ENCODE measurements around the gene FAM83C.

The FAM83C gene

DNA sequence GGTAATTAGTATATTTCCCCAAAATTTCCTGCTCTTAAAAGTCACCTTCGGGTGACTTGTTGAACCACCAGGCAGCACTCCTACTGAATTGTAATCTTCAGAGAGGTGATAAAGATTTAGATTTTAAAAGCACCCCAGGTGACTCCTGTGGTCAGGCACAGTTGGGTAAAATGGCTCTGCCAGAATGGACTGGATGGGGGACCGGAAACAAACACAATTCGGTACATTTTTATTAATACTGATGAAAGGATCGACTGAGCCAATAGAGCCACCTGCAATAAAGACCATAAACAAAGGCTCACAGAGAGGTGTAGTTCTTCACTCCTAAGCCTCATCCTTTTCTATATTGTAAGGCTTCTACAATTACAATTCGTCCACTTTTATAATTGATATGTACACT lies 19.6 kb upstream of the FAM83C start:
- in situ Hi-C loops (cut with MboI; ENCODE audit: low sequenced_read_pairs, unreplicated experiment), result no loop called here
- DNase-seq (ENCODE audit: low spot score), result no peak

DNA sequence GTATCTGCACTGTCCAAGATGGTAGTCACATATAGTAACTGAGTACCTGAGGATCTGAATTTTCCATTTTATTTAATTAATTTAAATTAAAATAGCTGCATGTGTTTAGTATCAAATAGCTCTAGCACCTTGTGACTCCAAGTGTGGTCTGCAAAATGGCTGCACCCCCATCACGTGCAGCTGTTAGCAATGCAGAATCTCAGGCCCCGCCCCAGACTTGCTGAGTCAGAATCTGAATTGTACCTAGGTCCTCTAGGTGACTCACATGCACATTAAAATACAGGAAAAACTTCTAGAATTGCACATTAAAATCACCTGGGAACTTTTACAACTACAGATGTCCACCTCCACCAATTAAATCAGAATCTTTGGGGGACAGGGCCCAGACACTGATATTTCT lies 19.2 kb upstream of the FAM83C start:
- TF ChIP-seq, protein P1, sequence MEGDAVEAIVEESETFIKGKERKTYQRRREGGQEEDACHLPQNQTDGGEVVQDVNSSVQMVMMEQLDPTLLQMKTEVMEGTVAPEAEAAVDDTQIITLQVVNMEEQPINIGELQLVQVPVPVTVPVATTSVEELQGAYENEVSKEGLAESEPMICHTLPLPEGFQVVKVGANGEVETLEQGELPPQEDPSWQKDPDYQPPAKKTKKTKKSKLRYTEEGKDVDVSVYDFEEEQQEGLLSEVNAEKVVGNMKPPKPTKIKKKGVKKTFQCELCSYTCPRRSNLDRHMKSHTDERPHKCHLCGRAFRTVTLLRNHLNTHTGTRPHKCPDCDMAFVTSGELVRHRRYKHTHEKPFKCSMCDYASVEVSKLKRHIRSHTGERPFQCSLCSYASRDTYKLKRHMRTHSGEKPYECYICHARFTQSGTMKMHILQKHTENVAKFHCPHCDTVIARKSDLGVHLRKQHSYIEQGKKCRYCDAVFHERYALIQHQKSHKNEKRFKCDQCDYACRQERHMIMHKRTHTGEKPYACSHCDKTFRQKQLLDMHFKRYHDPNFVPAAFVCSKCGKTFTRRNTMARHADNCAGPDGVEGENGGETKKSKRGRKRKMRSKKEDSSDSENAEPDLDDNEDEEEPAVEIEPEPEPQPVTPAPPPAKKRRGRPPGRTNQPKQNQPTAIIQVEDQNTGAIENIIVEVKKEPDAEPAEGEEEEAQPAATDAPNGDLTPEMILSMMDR (IDR thresholded peaks at IDR 0.05; ENCODE audit: borderline replicate concordance, control extremely low read depth, extremely low read depth, insufficient read depth, missing control alignments), result no peak
- DNase-seq (ENCODE audit: low spot score), result no peak
- in situ Hi-C loops (cut with MboI; ENCODE audit: low sequenced_read_pairs, unreplicated experiment), result no loop called here

More for the DNA sequence above, 19.6 kb upstream of the FAM83C start:
- TF ChIP-seq, protein P1 (IDR thresholded peaks at IDR 0.05; ENCODE audit: borderline replicate concordance, control extremely low read depth, extremely low read depth, insufficient read depth, missing control alignments), result no peak

DNA sequence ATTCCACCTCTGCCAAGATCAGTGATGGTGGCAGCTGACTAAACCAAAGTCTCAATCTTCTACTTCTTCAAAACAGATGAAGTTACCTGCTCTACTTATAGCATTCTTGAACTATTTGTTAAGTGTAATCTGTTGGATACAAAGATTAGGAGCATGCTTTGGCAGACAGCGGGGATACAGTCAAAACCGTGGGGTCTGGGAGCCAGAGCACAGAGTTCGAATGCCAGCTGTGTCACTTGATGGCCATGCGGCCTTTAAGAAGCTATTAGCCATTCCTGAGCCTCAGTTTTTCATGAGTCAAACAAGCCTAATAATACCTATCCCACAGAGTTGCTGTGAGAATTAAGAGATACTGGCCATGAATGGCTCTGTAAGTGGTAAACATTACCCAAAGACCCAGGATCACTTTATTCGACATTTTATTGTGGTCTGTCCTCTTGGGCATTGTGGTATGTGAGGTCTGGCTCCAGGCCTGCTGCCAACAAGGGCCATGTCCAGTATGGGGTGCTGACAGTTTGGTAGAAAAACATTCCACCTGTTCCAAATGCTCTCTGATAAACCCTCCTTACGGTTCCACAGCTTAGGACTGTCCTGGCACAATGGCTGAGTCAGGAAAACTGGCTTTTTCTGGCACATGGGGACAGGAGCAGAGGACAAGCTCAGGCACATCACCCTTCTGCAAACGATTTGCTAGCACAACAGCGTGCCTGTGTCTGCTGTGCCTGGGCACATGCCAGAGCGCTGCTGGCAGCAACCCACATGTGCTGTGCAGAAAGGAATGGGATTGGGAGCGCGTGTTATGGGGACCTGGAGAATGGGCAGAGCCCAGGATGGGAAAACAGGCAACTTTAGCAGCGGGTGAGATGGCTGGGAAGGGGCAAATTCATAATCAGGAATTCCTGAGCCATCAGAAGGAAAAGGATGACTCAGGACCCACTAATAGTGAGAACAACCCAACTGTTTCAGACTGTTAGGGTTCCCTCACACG lies 15.7 kb upstream of the FAM83C start:
- DNase-seq (ENCODE audit: low spot score), result no peak
- in situ Hi-C loops (cut with MboI; ENCODE audit: low sequenced_read_pairs, unreplicated experiment), result loop anchor here (10.0 kb wide), 1 partner anchor 137 kb away; no protein-coding TSS in a partner anchor
- TF ChIP-seq, protein P1 (IDR thresholded peaks at IDR 0.05; ENCODE audit: borderline replicate concordance, control extremely low read depth, extremely low read depth, insufficient read depth, missing control alignments), result no peak

DNA sequence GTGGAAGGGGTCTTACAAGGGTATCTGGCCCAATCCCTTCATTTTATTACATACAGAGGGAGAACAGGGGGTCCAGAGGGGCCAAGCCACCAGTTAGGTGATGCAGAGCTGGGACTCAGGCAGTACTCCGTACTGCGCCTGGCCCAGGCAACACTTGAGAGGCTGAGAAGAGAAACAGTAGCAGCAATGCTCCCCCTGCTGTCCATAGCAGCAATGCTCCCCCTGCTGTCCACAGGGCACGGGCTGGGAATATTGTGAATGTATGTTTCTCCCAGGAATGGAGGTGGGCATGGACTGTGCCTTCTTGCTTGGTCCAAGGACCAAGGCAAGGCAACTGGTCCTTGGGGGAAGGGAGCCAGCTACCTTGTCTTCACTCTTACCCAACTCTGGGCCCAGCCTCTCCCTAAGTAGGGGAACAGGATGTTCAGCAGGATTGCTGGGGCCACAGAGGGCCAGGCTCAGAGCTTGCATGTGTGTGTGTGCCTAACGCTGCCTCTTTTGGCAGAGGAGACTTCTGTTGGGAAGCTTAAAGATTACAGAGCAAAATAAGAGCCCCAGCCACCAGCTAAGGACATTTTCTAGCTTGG lies 14.8 kb upstream of the FAM83C start:
- in situ Hi-C loops (cut with MboI; ENCODE audit: low sequenced_read_pairs, unreplicated experiment), result loop anchor here (10.0 kb wide), 1 partner anchor 138 kb away; no protein-coding TSS in a partner anchor
- DNase-seq (ENCODE audit: low spot score), result no peak

DNA sequence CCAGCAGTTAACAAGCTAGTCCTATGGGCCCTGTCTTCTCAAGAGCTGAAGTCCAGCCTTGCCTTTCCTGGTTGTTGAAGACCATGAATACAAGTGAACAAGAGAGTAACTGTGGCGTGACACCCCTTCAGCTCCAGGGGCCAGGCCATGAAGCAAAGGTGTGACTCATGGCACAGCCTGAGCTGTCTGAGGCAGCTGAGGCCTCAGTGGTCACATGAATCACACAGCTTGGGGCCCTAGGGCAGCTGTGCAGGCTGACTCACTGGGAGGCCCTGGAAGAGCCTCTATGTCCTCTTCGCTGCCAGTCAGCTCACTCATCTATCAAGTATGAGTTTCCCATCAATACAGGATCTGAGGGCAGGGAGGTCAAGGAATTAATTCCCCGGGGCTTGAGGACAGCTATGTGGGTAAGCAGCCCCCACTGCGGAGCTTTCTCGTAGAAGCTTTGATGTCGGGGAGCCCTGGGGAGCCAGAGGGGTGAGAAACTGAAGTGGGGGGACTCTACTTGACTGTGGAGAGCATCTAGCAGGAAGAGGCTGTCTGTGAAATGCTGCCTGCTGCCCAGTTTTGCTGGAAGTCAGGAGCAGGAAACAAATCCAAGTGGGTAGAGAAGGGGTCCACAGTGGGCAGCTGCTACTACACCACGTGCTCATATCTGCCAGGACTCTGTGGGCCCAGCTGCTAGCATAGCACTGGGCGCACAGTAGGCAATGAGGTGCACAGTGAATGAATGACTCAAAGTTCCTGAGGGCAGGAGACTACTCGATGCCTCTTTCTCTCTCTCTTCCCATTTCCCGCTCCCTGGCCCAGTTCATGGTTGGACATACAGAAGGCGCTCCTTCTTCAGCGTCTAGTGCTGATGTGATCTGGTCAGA lies 13.7 kb upstream of the FAM83C start:
- in situ Hi-C loops (cut with MboI; ENCODE audit: low sequenced_read_pairs, unreplicated experiment), result loop anchor here (10.0 kb wide), 1 partner anchor 139 kb away; no protein-coding TSS in a partner anchor
- no peak for DNase-seq (ENCODE audit: low spot score)
- TF ChIP-seq, protein P1 (IDR thresholded peaks at IDR 0.05; ENCODE audit: borderline replicate concordance, control extremely low read depth, extremely low read depth, insufficient read depth, missing control alignments), result no peak

More for the DNA sequence above, 14.8 kb upstream of the FAM83C start:
- TF ChIP-seq, protein P1 (IDR thresholded peaks at IDR 0.05; ENCODE audit: borderline replicate concordance, control extremely low read depth, extremely low read depth, insufficient read depth, missing control alignments), result peak; percentile 71

DNA sequence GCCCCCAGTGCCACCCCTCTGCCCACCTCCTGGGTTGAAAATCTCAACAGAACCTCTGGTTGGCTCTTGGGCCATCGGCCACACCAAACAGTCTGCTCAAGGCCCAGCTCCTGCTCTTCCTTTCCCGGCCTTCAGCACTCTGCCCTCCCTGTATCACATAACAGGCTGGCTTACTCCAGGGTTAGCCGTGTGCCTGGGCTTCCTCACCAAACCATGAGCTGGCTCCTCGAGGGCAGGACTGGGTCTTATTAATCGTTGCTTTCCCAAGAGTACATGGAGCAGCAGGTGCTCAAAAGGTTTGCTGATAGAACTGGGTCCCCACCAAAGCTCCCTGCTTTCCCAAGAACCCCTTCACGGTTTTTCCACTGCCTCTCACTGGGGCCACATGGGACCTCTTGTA lies 12.7 kb upstream of the FAM83C start:
- no peak for DNase-seq (ENCODE audit: low spot score)
- in situ Hi-C loops (cut with MboI; ENCODE audit: low sequenced_read_pairs, unreplicated experiment), result loop anchor here (10.0 kb wide), 1 partner anchor 140 kb away; no protein-coding TSS in a partner anchor
- TF ChIP-seq, protein P1 (IDR thresholded peaks at IDR 0.05; ENCODE audit: borderline replicate concordance, control extremely low read depth, extremely low read depth, insufficient read depth, missing control alignments), result no peak

All from GM13976 (cell line).